Activated CD8-positive, alpha-beta memory T cell treated with anti-CD3 and anti-CD28 coated beads, Interleukin-2, amount 10 ng/mL, durations not matched to agents 7 days and 5 days (primary cell): ENCODE results near the gene ADK. TPM values are rescaled to one million over a fixed set of nuclear protein-coding genes. Genes with fewer than 3 reads are reported as not detected.

Source experiments
- ATAC-seq: fragments of 150-1000 bp; cut with Tn5 transposase; one replicate; pipeline ENCODE4 v1.10.0; 2021; ENCODE audit warnings: moderate library complexity
- CTCF ChIA-PET: fragments of 350-600 bp; sonication (Branson Sonifier 250); formaldehyde crosslinking; loops from one replicate; lab custom pipeline; 2021; ENCODE audit warnings: antibody characterized with exemption; lab: Charles Lee
- DNase-seq: peaks from one replicate; pipeline ENCODE4 v3.0.0-alpha.2; 2020
- H3K27ac Mint-ChIP-seq: one replicate; pipeline ENCODE4 v1.8.0; 2021; ENCODE audit warnings: mild to moderate bottlenecking, mixed read lengths
- H3K27me3 Mint-ChIP-seq: one replicate; pipeline ENCODE4 v1.8.0; 2021; ENCODE audit warnings: mixed read lengths
- H3K36me3 Mint-ChIP-seq: one replicate; pipeline ENCODE4 v1.8.0; 2021; ENCODE audit warnings: mild to moderate bottlenecking, mixed read lengths
- H3K4me1 Mint-ChIP-seq: one replicate; pipeline ENCODE4 v1.8.0; 2021; ENCODE audit warnings: mixed read lengths
- H3K4me3 Mint-ChIP-seq: one replicate; pipeline ENCODE4 v1.8.0; 2021; ENCODE audit warnings: mild to moderate bottlenecking, moderate library complexity, mixed read lengths
- H3K9me3 Mint-ChIP-seq: one replicate; pipeline ENCODE4 v1.8.0; 2022; ENCODE audit warnings: low read depth, mixed read lengths
- total RNA-seq, 2 experiments: library from RNA; stranded (reverse); gene quantifications; one replicate each; pipeline ENCODE4 v1.2.3, GENCODE V29; 2021

Gene ADK
- total RNA-seq, 2 experiments from 2014 or later = 38.3 to 46.2 TPM

- Mint-ChIP-seq H3K9me3 (no peaks in the 10 kb centered on the region), H3K4me3 (no peak overlapping the region), H3K36me3 (peaks cover 22% of the 10 kb centered on the region), H3K27ac (no peak overlapping the region), H3K27me3 (no peaks in the 10 kb centered on the region), H3K4me1 (peaks cover 9% of the 10 kb centered on the region)
- CTCF ChIA-PET = interaction anchor here (1.1 kb wide), 1 partner anchor 12 kb away, joined by 3 read pairs; no protein-coding TSS in a partner anchor
- ATAC-seq = no peak
- DNase-seq = no peak
Measured at GRCh38 chr10:74681917-74682627, 531.1 kb downstream of the ADK start.

GRCh38 chr10:74683067-74683466 lies 532.0 kb downstream of the ADK start:
- no peak overlapping the region for H3K27ac Mint-ChIP-seq
- peaks cover 6% of the 10 kb centered on the region for H3K4me1 Mint-ChIP-seq
- no peaks in the 10 kb centered on the region for H3K9me3 Mint-ChIP-seq
- H3K4me3 Mint-ChIP-seq = no peak overlapping the region
- peaks cover 26% of the 10 kb centered on the region for H3K36me3 Mint-ChIP-seq
- CTCF ChIA-PET = interaction anchor here (1.1 kb wide), 1 partner anchor 11 kb away, joined by 3 read pairs; no protein-coding TSS in a partner anchor
- ATAC-seq (no peak), DNase-seq (no peak)
- H3K27me3 Mint-ChIP-seq = no peaks in the 10 kb centered on the region

- CTCF ChIA-PET = no interaction called here
- H3K4me1 Mint-ChIP-seq = peaks cover 5% of the 10 kb centered on the region
- ATAC-seq (no peak), DNase-seq (no peak)
- no peaks in the 10 kb centered on the region for H3K27me3 Mint-ChIP-seq
- no peaks in the 10 kb centered on the region for H3K9me3 Mint-ChIP-seq
- H3K4me3 Mint-ChIP-seq = no peak overlapping the region
- peaks cover 21% of the 10 kb centered on the region for H3K36me3 Mint-ChIP-seq
- no peak overlapping the region for H3K27ac Mint-ChIP-seq
Measured at GRCh38 chr10:74683621-74684364, 532.8 kb downstream of the ADK start.

DNA sequence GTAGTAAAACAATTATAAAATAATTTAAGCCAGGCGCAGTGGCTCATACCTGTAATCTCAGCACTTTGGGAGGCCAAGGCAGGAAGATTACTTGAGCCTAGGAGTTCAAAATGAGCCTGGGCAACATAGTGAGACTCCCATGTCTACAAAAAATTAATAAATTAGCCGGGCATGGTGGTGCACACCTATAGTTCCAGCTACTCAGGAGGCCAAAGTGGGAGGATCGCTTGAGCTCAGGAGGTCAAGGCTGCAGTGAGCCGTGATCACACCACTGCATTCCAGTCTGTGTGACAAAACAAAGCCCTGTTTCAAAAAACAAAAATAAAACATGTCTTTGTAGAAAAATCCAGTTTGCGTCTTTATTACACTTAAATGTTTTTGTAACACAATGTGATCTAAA lies 533.4 kb downstream of the ADK start:
- Mint-ChIP-seq H3K27me3 (no peaks in the 10 kb centered on the region), H3K27ac (no peak overlapping the region), H3K36me3 (peaks cover 20% of the 10 kb centered on the region), H3K9me3 (no peaks in the 10 kb centered on the region), H3K4me3 (no peak overlapping the region), H3K4me1 (peaks cover 5% of the 10 kb centered on the region)
- ATAC-seq = no peak
- DNase-seq = no peak
- CTCF ChIA-PET = no interaction called here

- Mint-ChIP-seq H3K36me3 (peaks cover 20% of the 10 kb centered on the region), H3K27me3 (no peaks in the 10 kb centered on the region), H3K4me1 (peaks cover 5% of the 10 kb centered on the region), H3K27ac (no peak overlapping the region), H3K4me3 (no peak overlapping the region), H3K9me3 (no peaks in the 10 kb centered on the region)
- ATAC-seq (no peak), DNase-seq (no peak)
- CTCF ChIA-PET = no interaction called here
Measured at GRCh38 chr10:74685564-74685963, 534.5 kb downstream of the ADK start.

DNA sequence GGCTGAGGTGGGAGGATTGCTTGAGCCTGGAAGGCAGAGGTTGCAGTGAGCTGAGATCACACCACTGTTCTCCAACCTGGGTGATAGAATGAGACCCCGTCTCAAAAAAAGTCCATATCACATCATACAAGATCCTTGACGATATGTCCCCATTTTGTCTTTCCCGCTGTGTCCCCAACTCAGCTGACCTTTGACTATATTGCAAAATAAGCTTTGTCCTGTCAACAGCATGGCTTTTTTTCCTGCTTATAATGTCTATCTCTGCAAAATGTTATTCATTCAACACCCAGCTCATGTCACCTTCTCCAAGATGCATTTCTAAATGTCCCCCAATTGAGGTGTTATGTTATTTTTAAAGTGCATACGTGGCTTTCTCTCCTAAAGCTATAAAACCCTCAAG lies 539.4 kb downstream of the ADK start:
- Mint-ChIP-seq H3K36me3 (peaks cover 16% of the 10 kb centered on the region), H3K27ac (no peak overlapping the region), H3K4me3 (no peak overlapping the region), H3K4me1 (no peaks in the 10 kb centered on the region), H3K27me3 (no peaks in the 10 kb centered on the region), H3K9me3 (no peaks in the 10 kb centered on the region)
- ATAC-seq (no peak), DNase-seq (no peak)
- CTCF ChIA-PET = no interaction called here

DNA sequence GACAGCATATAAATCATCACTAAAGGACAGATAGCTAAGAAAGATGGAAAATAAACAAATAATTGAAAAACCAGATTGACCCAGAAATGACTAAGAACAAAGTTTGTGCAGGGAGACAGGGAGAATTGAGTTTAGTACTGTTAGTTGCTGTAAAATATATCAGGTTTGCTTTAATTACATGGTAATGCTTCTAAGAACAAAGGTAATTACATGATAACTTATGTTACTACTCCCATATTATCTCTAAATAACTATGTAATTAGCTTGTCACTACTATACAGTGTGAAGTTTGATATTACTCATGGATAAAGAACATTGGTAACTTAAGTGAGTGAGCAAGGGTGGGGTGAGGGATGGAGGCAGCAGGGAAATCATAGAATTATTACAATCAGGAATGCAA lies 540.1 kb downstream of the ADK start:
- CTCF ChIA-PET = no interaction called here
- no peaks in the 10 kb centered on the region for H3K9me3 Mint-ChIP-seq
- H3K4me3 Mint-ChIP-seq = no peak overlapping the region
- no peaks in the 10 kb centered on the region for H3K4me1 Mint-ChIP-seq
- no peak overlapping the region for H3K27ac Mint-ChIP-seq
- no peak for ATAC-seq
- no peaks in the 10 kb centered on the region for H3K27me3 Mint-ChIP-seq
- DNase-seq = no peak
- H3K36me3 Mint-ChIP-seq = peaks cover 16% of the 10 kb centered on the region

DNA sequence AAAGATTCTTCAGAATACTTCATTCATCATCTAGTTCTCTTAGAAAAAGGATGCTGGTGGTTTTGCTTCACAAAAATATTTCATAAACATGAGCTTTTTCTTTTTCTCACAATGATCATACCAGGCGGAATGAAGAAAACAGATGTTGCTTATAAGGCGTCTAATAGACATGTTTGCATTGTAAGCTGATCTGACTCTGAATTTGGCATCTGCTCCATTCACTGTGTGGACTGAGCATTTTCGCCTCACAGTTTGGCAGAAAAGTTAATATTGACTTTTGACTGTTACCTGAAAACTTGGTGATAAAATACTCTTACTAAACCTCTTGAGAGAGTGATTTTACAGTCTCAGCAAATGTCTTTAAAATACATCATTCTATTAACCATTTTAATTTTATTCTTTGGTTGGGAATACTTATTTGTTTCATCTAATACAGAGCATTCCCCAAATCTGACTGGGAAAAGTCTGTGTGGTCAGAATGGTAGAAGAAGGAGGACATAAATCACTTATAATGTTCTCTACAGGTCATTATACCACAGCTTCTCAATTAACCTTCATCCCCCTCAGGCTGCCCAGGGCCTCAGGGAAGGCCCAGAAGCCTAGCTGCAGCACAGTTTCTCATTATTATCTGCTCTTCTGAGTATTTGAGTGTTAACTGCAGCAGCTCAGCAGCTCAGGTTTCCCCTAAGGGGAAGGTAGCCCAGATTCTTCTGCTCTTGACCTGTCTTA lies 553.8 kb downstream of the ADK start:
- ATAC-seq (no peak), DNase-seq (no peak)
- Mint-ChIP-seq H3K27ac (no peak overlapping the region), H3K4me1 (no peaks in the 10 kb centered on the region), H3K9me3 (no peaks in the 10 kb centered on the region), H3K27me3 (no peaks in the 10 kb centered on the region), H3K4me3 (no peak overlapping the region), H3K36me3 (peaks cover 14% of the 10 kb centered on the region)
- CTCF ChIA-PET = no interaction called here

DNA sequence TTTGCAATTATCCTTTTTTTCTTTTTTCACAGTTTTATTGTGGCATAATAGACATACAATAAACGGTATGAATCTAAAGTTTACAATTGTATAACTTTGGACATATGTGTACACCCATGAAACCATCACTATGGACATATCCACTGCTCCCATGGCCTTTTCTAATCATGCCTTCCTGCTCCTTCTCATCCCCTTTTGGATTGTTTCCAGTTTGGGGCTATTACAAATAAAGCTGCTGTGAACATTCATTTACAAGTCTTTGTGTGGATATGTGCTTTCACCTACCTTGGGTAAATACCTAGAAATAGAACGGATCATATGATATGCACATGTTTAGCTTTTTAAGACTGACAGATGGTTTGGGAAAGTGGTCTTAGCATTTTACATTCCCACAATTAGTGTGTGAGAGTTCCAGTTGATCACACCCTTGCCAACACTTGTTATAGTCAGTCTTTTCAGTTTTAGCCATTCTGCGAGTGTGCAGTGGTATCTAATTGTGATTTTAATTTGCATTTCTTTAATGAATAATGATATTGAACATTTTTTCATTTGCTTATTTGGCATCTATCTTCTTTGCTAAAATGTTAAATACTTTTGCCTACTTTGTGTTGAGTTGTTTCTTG lies 554.4 kb downstream of the ADK start:
- DNase-seq (no peak), ATAC-seq (no peak)
- H3K36me3 Mint-ChIP-seq = peaks cover 18% of the 10 kb centered on the region
- H3K4me1 Mint-ChIP-seq = no peaks in the 10 kb centered on the region
- CTCF ChIA-PET = no interaction called here
- H3K9me3 Mint-ChIP-seq = no peaks in the 10 kb centered on the region
- no peak overlapping the region for H3K27ac Mint-ChIP-seq
- H3K27me3 Mint-ChIP-seq = no peaks in the 10 kb centered on the region
- H3K4me3 Mint-ChIP-seq = no peak overlapping the region

- Mint-ChIP-seq H3K36me3 (peaks cover 21% of the 10 kb centered on the region), H3K27ac (no peak overlapping the region), H3K4me3 (no peak overlapping the region), H3K27me3 (no peaks in the 10 kb centered on the region), H3K4me1 (no peaks in the 10 kb centered on the region), H3K9me3 (no peaks in the 10 kb centered on the region)
- CTCF ChIA-PET = no interaction called here
- DNase-seq = no peak
- no peak for ATAC-seq
Measured at GRCh38 chr10:74706966-74707365, 555.9 kb downstream of the ADK start.

GRCh38 chr10:74708246-74708645 lies 557.2 kb downstream of the ADK start:
- peaks cover 20% of the 10 kb centered on the region for H3K36me3 Mint-ChIP-seq
- no peaks in the 10 kb centered on the region for H3K4me1 Mint-ChIP-seq
- H3K4me3 Mint-ChIP-seq = no peak overlapping the region
- H3K27me3 Mint-ChIP-seq = no peaks in the 10 kb centered on the region
- CTCF ChIA-PET = no interaction called here
- DNase-seq (no peak), ATAC-seq (no peak)
- no peak overlapping the region for H3K27ac Mint-ChIP-seq
- H3K9me3 Mint-ChIP-seq = no peaks in the 10 kb centered on the region

- peaks cover 33% of the 10 kb centered on the region for H3K36me3 Mint-ChIP-seq
- H3K9me3 Mint-ChIP-seq = peaks cover 16% of the 10 kb centered on the region
- peaks cover 4% of the 10 kb centered on the region for H3K4me1 Mint-ChIP-seq
- ATAC-seq (no peak), DNase-seq (no peak)
- no peaks in the 10 kb centered on the region for H3K27me3 Mint-ChIP-seq
- no peak overlapping the region for H3K27ac Mint-ChIP-seq
- H3K4me3 Mint-ChIP-seq = no peak overlapping the region
- CTCF ChIA-PET = no interaction called here
Measured at GRCh38 chr10:74718208-74718607, 567.2 kb downstream of the ADK start.

GRCh38 chr10:74728225-74728624 lies 577.2 kb downstream of the ADK start:
- no peaks in the 10 kb centered on the region for H3K27me3 Mint-ChIP-seq
- H3K4me3 Mint-ChIP-seq = no peak overlapping the region
- CTCF ChIA-PET = interaction anchor here (0.7 kb wide), 1 partner anchor 135 kb away, joined by 3 read pairs; no protein-coding TSS in a partner anchor

More at GRCh38 chr10:74728225-74728624, 577.2 kb downstream of the ADK start:
- ATAC-seq (no peak), DNase-seq (no peak)
- Mint-ChIP-seq H3K36me3 (peaks cover 6% of the 10 kb centered on the region), H3K9me3 (peaks cover 9% of the 10 kb centered on the region), H3K4me1 (no peaks in the 10 kb centered on the region), H3K27ac (no peak overlapping the region)
